SU-DHL-6 (cell line): Measurements from ENCODE around the gene SPAG7.

Source experiments
- CTCF ChIP-seq: fragments of 200-600 bp; sonication (generic); IDR thresholded peaks from one replicate; pipeline ENCODE4 v1.5.1; 2017; ENCODE audit warnings: antibody characterized with exemption, mild to moderate bottlenecking, low read length, moderate library complexity; ENCODE audit not compliant: insufficient read depth, poor library complexity, severe bottlenecking
- EZH2phosphoT487 ChIP-seq: fragments of 200-600 bp; sonication (generic), shearing (Covaris generic); conservative IDR thresholded peaks from 2 replicates; pipeline ENCODE4 v1.6.1; 2018; ENCODE audit warnings: mild to moderate bottlenecking, antibody characterized with exemption, low read length, moderate library complexity, mixed read lengths

DNA sequence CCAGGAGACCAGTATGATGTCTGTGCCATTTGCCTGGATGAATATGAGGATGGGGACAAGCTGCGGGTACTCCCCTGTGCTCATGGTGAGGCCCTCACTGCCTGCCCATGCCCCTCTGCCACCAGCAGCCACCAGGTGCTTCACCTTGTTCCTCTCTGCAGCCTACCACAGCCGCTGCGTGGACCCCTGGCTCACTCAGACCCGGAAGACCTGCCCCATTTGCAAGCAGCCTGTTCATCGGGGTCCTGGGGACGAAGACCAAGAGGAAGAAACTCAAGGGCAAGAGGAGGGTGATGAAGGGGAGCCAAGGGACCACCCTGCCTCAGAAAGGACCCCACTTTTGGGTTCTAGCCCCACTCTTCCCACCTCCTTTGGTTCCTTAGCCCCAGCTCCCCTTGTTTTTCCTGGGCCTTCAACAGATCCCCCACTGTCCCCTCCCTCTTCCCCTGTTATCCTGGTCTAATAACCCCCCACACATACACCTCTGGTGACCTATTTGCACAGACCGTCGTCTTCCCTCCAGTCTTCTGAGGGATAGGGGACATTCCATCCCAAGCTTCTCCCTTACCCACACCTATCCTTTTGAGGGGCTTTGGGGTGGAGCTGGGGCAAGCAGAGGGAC lies 23.0 kb downstream of the SPAG7 start:
- TF ChIP-seq CTCF (no peak), EZH2phosphoT487 (no peak)
